HG03039 (cell line): ENCODE results near the gene LYST.
"Not testable (repeated sequence)": the region's sequence is repeated elsewhere in the genome, so short reads cannot be mapped to it uniquely, and the experiment has no call there.

Experiments used
- ATAC-seq: cut with Tn5 transposase; IDR thresholded peaks from one replicate; pipeline ENCODE4 v1.9.1; 2021; ENCODE audit warnings: mild to moderate bottlenecking, moderate library complexity; ENCODE audit not compliant: unreplicated experiment

The LYST gene

GRCh38 chr1:235775246-235775860 is 91.4 kb downstream of the LYST start:
- ATAC-seq, result no peak

GRCh38 chr1:235767795-235768194 is 98.9 kb downstream of the LYST start:
- peak; percentile 89 for ATAC-seq

- ATAC-seq, result no peak
Measured at GRCh38 chr1:235766794-235767285, 99.9 kb downstream of the LYST start.

GRCh38 chr1:235763962-235764361 is 102.7 kb downstream of the LYST start:
- no peak for ATAC-seq

- no peak for ATAC-seq
Measured at GRCh38 chr1:235759336-235759735, 107.4 kb downstream of the LYST start.

GRCh38 chr1:235758931-235759330 is 107.8 kb downstream of the LYST start:
- ATAC-seq, result no peak

GRCh38 chr1:235757587-235758096 is 109.1 kb downstream of the LYST start:
- no peak for ATAC-seq

- not testable (repeated sequence) for ATAC-seq
Measured at GRCh38 chr1:235754186-235754585, 112.5 kb downstream of the LYST start.

GRCh38 chr1:235749755-235750300 is 116.9 kb downstream of the LYST start:
- ATAC-seq, result no peak

- no peak for ATAC-seq
Measured at GRCh38 chr1:235748747-235749146, 118.0 kb downstream of the LYST start.

GRCh38 chr1:235746245-235746644 is 120.5 kb downstream of the LYST start:
- no peak for ATAC-seq

- ATAC-seq, result no peak
Measured at GRCh38 chr1:235745503-235746136, 121.1 kb downstream of the LYST start.

- ATAC-seq, result no peak
Measured at GRCh38 chr1:235742914-235743599, 123.6 kb downstream of the LYST start.

- no peak for ATAC-seq
Measured at GRCh38 chr1:235741294-235741693, 125.4 kb downstream of the LYST start.

- no peak for ATAC-seq
Measured at GRCh38 chr1:235739631-235740030, 127.1 kb downstream of the LYST start.

- no peak for ATAC-seq
Measured at GRCh38 chr1:235739124-235739523, 127.6 kb downstream of the LYST start.

GRCh38 chr1:235737751-235738150 is 129.0 kb downstream of the LYST start:
- no peak for ATAC-seq

- no peak for ATAC-seq
Measured at GRCh38 chr1:235736263-235736662, 130.4 kb downstream of the LYST start.

GRCh38 chr1:235735621-235736020 is 131.1 kb downstream of the LYST start:
- no peak for ATAC-seq

- no peak for ATAC-seq
Measured at GRCh38 chr1:235734335-235734734, 132.4 kb downstream of the LYST start.

GRCh38 chr1:235730007-235730406 is 136.7 kb downstream of the LYST start:
- ATAC-seq, result no peak

- ATAC-seq, result no peak
Measured at GRCh38 chr1:235726557-235726956, 140.1 kb downstream of the LYST start.
